NCI-H82 (cell line): Measurements from ENCODE around the gene RHBDD3.
A peak's percentile ranks its signal among the peaks of the same experiment; 100 is the strongest.

Source experiments
- DNase-seq: peaks from one replicate; lab custom pipeline; 2025; lab: John Stamatoyannopoulos, UW

The RHBDD3 gene

DNA sequence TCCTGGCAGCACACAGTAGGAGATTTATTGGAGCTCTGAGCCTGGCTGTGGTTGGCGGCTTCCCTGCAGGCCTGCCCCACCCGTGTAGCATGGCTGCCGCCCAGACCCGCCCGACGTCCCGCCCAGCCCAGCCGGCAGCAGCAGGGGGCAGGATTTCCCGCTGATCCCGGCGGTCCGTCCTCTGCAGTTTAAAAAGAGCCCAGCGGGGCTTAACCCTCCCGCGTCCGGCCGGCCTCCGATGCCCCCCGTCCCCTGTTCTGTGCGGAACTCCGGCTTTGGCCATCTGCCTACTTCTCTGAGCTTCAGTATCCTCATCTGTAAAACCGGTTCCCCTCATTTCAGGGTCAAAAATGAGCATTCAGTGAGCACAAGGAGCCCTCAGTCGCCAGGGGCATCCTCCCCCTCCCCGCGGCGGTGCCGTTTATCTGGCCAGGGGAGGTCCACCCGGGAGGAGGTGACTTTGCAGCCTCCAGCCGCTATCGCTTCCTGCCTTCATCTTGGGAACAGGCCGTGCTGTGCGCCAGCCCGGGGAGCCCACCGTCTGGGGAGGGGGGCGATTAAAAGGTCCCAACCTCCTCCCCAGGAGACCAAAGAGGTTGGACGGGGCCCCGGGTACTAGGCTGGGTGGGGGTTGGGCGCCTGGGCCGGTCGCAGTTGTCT, 38.5 kb upstream of the RHBDD3 start, which contains the start of gene GAS2L1:
Gene GAS2L1 (plus strand): TSS at position 476 of the 660 bp plus-strand sequence. CDS start 1,456 bp downstream, outside the sequence.
- DNase-seq = peak; percentile 84

DNA sequence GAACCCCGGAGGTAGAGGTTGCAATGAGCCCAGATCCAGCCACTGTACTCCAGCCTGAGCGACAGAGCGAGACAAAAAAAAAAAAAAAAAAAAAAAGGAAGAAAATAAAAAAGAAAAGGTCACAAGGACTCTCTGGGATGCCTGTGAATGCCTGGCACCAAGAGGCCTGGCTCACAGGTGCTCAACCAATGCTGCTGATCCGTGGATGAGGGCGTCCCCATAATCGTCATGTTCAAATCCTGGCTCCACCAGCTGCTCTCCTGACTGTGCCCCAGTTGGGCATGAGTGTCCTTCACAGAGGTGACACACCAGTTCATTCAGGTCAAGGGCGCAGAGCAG, 38.0 kb upstream of the RHBDD3 start:
- DNase-seq = no peak

DNA sequence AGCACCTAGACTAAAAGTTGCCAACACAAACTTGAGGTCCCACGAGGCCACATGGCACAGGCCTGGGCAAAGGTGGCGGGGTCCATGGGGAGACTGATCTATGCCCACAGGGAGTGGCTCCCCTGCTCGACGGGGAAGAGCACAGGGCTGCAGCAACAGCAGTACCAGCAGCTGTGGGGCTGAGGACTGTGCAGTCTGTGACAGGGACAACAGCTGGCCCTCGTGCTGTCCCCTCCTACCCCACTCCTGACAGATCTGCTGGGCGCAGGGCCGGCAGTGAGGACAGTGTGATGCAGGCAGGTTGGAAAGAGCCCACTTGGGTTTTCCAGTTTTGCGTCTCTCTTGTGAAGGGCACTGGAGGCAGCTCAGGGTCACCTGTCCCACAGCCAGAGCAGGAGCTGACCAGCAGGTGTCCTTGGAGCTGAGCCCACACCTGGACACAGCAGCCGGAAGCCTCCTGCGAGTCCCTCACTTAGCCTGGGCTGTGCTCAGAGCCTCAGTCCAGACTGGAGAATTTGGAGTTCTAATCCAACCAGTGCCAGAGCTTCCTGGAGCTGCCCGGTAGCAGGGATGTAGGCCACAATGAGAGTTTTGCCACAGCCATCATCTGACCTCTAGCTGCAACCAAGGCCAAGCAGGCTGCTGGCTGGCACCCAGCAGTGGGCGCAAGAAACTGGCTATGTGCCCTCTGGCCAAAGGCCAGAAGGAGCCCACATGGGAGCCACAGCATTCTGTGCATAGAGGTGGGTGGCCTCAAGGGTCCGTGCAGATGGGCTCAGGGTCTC, 35.1 kb upstream of the RHBDD3 start:
- peak; percentile 41 for DNase-seq

DNA sequence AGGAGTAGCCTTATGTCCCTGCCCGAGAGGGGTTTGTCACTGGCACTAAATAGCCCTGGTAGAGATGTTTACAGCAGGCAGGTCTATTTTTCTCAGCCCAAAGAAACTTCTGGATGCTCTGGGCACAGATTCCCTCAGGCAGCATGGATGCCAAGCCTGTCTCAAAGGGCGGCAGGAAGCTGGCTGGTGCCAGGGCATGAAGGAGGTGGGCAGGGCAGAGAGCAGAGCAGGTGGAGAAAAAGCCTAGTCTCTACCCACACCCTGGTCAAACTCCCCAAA, 34.6 kb upstream of the RHBDD3 start:
- no peak for DNase-seq

DNA sequence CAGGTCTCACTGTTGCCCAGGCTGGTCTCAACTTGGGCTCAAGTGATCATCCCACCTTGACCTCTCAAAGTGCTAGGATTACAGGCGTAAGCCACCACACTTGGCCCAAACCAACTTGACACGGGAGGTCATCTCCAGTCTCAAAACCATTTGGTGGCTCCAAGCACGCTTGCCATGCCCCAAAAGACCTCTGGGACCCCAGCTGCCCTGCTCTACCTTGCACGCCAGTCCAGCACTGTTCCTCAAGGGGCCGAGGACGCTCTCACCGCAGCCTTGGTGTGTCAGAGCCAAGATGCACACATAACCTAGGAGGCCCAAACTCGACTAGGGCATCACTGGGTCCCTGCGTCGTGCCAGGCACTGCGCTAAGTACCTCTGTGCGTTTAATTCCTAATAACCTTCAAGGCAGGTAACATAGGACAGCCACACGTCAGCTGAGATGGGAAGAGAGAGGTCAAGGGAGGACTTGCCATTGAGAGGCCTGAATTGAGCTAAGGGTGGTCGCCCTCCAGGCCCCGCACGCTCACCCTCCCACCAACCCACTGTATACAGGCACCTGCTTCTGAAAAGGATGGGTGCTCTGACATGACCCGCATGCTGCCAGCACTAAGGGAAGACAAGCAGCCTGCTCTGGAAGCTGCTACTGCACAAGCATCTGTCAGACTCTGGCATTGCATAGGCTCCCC, 34.1 kb upstream of the RHBDD3 start:
- peak; percentile 32 for DNase-seq

GRCh38 chr22:29300807-29301601, 33.2 kb upstream of the RHBDD3 start:
- DNase-seq = peak; percentile 46

GRCh38 chr22:29300467-29300806, 32.7 kb upstream of the RHBDD3 start:
- no peak for DNase-seq

- DNase-seq = no peak
Observed at GRCh38 chr22:29299136-29299900, 31.5 kb upstream of the RHBDD3 start.

DNA sequence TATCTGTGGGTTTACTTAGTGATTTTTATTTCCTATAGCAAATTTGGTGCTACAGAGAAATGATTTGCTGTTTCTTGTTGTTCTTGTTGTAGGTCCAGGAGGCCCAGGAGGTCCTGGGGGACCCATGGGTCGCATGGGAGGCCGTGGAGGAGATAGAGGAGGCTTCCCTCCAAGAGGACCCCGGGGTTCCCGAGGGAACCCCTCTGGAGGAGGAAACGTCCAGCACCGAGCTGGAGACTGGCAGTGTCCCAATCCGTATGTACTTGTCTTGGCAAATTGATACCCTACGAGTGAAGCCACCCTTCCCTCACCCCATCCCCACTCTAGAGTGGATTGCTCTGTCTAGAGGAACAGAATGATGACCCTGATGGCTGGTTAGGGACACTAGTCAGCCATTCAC, 30.9 kb upstream of the RHBDD3 start:
- no peak for DNase-seq

DNA sequence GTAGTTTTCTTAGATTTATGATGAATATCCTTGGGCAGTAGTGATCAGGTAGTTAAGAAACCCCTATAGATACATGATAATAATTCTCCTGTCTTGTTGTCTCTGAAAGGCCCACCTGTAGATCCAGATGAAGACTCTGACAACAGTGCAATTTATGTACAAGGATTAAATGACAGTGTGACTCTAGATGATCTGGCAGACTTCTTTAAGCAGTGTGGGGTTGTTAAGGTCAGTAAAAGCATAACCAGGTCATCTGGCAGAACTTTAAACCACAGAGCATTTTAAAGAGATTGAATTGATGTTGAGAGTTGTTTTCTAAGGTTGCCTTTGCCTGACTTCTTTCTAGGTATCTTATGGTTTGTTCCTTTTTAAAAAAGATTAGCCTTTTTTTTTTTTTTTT, 24.6 kb upstream of the RHBDD3 start:
- DNase-seq = no peak

DNA sequence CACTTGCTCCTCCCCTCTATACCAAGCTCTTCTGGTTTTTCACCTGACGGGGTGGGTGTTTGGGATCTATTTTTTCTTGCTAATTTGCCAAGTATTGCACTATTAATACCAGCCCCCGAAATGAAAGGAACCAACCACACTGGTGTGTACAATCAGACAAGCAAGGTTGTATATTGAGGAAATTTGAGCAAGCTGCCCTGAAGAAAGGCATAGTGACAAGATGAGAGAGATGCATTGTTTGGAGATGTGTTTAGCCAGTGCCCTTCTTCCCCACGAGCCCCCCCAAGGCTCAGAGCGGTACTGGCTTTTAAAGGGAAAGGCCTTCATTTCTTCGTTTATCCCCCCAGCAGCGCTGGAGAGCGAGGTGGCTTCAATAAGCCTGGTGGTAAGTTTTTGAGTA, 23.4 kb upstream of the RHBDD3 start:
- no peak for DNase-seq

GRCh38 chr22:29290061-29290460, 22.3 kb upstream of the RHBDD3 start:
- no peak for DNase-seq

DNA sequence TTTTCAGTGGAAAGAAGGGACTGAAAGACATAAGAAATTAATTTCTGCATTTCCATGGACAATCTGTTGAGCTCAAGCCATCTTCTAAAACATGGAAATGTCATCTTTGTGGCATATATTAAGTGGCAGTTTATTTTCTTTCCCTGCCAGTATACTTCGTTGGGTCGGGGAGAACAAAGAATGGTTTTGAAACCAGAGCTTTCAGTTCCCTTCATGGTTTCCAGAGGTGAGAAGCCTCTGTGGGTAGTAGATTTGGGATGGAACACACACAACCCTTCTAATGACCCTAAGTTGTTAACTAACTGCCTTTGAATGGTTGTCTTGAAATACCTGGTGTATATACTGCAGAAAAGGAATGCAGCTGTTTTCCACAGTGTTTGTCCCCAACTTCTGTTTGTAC, 21.1 kb upstream of the RHBDD3 start:
- no peak for DNase-seq

GRCh38 chr22:29284196-29284595, 16.4 kb upstream of the RHBDD3 start:
- no peak for DNase-seq

DNA sequence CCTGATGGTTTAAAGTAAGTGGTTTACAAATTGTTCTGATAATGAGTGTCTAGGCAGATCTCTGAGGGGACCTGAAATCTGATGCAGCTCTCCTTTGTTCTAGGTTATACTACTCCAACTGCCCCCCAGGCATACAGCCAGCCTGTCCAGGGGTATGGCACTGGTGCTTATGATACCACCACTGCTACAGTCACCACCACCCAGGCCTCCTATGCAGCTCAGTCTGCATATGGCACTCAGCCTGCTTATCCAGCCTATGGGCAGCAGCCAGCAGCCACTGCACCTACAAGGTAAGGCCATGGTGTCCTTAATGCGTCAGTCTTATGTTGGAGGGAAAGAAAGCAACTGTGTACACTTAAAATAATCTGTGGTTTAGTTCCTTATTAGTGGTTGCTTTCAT, 10.1 kb upstream of the RHBDD3 start:
- DNase-seq = no peak

DNA sequence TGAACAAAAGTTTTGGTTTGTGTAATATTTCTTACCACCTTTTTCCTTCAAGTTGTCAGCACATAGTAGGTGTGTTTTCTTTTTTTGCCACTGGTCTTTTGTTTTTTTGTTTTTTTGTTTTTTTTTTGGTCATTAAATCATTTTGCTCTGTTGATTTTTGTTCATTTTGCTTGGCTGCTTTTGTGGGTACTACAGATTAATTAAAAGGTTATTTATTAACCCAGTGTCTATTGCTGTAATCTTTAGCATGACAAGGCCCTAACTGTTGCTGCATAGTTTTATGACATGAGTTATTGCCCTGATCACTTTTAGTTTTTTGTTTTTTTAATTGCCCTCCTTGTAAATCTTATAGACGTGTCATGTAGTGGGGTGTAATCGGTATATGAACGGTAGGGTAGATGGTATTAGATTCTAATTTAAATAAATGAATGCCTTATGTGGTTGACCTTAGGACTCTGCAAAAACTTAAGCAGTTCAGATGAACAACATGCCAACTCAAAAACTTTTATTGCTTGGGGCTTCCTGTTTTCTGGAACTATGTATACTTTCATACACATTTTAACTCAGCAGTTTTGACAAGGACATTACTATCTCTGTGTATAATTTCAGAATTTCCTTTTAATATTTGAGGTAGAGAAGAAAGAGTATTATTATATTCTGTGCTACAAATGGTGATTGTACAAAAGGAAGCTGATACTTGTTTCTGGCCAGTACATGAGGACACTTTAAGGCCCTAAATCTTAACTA, 8.2 kb upstream of the RHBDD3 start:
- DNase-seq = no peak

- no peak for DNase-seq
Observed at GRCh38 chr22:29275167-29275566, 7.4 kb upstream of the RHBDD3 start.

GRCh38 chr22:29272624-29273023, 4.8 kb upstream of the RHBDD3 start:
- no peak for DNase-seq

DNA sequence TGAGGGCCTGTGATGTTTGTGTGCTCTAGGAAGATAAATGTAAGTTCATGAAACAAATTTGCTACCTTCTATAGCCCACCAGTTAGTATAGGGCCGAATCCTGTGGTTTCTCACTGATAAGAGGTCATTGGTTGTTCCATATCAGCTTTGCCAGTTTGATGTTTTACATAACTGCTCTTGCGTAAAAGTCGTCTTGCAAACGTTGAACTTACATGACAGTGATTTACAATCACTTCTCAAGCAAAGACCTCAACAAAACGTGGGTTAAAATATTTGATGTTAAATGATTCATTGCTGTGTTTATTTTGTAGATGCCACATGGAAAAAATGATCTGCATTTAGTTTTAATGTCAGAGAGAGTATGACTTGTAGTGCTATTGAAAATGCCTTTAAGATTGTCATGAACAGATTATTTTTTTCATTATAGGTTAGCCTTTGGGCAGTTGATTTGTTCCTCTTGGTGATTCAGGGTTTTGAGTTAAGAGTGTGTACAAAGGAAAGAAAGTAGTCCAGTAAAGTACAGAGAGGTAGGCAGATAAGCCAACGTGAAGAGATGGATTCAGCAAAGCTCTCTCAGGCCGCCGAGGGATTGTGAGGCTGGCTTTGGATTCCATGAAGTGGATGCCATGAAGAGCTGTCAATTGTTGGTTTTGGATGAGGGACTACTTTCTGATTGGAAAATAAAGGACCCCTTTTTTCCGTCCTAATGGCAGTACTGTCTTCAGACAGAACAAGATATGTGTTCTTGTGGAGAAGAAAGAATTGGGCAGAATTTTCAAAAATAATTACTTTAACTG, 2.9 kb upstream of the RHBDD3 start:
- no peak for DNase-seq

- peak; percentile 18 for DNase-seq
Observed at GRCh38 chr22:29269731-29270474, 2.1 kb upstream of the RHBDD3 start.
